Stomach (tissue), 4 donors: Measurements from ENCODE around the gene FSD2.

Source experiments
- EP300 ChIP-seq: sonication (generic); formaldehyde crosslinking; IDR thresholded peaks from one replicate; pipeline ENCODE4 v1.6.1; 2017; ENCODE audit warnings: antibody characterized with exemption
- POLR2A ChIP-seq, 4 donors: fragments of 450-650 bp; IDR thresholded peaks; one replicate each; pipeline ENCODE4 v1.6.1; 2016; ENCODE audit warnings: antibody characterized with exemption in 4 of 4, control low read depth in 2 of 4, mild to moderate bottlenecking in 1 of 4, moderate library complexity in 1 of 4
- POLR2AphosphoS5 ChIP-seq, 3 donors: sonication (generic); formaldehyde crosslinking; IDR thresholded peaks; one replicate each; pipeline ENCODE4 v1.6.1; 2016; ENCODE audit warnings: antibody characterized with exemption in 3 of 3
- TF ChIP-seq, protein P1 (sequence below), 7 experiments: fragments of 450-650 bp in 4 of 7; fragments of 200-600 bp in 3 of 7; sonication (generic) in 3 of 7; IDR thresholded peaks; one replicate each; pipeline ENCODE4 v1.5.1; 2016 to 2019; ENCODE audit warnings: antibody characterized with exemption in 7 of 7, control low read depth in 2 of 7, mild to moderate bottlenecking in 1 of 7

DNA sequence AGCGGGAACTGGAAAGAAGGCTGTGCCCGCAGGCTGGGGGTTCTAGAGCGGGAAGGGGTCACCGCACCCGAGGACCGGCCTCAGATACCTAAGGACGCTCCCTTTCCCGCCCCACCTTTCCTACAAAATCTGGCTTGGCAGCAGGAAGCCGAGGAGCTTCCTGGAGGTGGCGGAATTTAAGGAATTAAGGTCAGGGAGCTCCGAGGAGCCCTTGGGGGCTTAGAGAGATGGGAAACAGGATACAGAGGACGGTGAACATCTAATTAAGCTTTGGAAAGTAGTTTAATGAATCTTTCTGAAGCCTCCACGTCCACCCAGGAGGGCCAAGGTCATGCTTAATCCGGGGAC is 95.7 kb downstream of the FSD2 start:
- TF ChIP-seq EP300: no peak
- TF ChIP-seq, protein P1, sequence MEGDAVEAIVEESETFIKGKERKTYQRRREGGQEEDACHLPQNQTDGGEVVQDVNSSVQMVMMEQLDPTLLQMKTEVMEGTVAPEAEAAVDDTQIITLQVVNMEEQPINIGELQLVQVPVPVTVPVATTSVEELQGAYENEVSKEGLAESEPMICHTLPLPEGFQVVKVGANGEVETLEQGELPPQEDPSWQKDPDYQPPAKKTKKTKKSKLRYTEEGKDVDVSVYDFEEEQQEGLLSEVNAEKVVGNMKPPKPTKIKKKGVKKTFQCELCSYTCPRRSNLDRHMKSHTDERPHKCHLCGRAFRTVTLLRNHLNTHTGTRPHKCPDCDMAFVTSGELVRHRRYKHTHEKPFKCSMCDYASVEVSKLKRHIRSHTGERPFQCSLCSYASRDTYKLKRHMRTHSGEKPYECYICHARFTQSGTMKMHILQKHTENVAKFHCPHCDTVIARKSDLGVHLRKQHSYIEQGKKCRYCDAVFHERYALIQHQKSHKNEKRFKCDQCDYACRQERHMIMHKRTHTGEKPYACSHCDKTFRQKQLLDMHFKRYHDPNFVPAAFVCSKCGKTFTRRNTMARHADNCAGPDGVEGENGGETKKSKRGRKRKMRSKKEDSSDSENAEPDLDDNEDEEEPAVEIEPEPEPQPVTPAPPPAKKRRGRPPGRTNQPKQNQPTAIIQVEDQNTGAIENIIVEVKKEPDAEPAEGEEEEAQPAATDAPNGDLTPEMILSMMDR (IDR thresholded peaks at IDR 0.05): no peak
- TF ChIP-seq POLR2A (IDR thresholded peaks at IDR 0.05): no peak
- TF ChIP-seq POLR2AphosphoS5 (IDR thresholded peaks at IDR 0.05): no peak
